ENCODE measurements around the gene VAMP4. TPM values are rescaled to one million over a fixed set of nuclear protein-coding genes. Genes with fewer than 3 reads are reported as not detected.
"Not testable (repeated sequence)": the region's sequence is repeated elsewhere in the genome, so short reads cannot be mapped to it uniquely, and the experiment has no call there.

The VAMP4 gene
- total and polyA plus RNA-seq, 7 donors: 5.7 to 16.9 (median 13.0) TPM

- Histone ChIP-seq H3K36me3 (no peaks in the 10 kb centered on the region), H3K4me3 (no peak overlapping the region), H3K9me3 (no peaks in the 10 kb centered on the region), H3K27ac (peak overlapping the region in 3 of 4 donors; percentile 45 to 85 (median 64)), H3K27me3 (no peaks in the 10 kb centered on the region), H3K4me1 (peaks cover 0 to 44% (median 31%) of the 10 kb centered on the region in 4 donors)
- no peak for DNase-seq
- TF ChIP-seq POLR2A (IDR thresholded peaks at IDR 0.05) (no peak), CTCF (IDR thresholded peaks at IDR 0.05) (no peak), EP300 (IDR thresholded peaks at IDR 0.05) (no peak), POLR2AphosphoS5 (IDR thresholded peaks at IDR 0.05) (no peak)
- intact Hi-C loops (cut with DNase I): no loop called here
Measured at GRCh38 chr1:171664976-171665375, 76.9 kb downstream of the VAMP4 start.

DNA sequence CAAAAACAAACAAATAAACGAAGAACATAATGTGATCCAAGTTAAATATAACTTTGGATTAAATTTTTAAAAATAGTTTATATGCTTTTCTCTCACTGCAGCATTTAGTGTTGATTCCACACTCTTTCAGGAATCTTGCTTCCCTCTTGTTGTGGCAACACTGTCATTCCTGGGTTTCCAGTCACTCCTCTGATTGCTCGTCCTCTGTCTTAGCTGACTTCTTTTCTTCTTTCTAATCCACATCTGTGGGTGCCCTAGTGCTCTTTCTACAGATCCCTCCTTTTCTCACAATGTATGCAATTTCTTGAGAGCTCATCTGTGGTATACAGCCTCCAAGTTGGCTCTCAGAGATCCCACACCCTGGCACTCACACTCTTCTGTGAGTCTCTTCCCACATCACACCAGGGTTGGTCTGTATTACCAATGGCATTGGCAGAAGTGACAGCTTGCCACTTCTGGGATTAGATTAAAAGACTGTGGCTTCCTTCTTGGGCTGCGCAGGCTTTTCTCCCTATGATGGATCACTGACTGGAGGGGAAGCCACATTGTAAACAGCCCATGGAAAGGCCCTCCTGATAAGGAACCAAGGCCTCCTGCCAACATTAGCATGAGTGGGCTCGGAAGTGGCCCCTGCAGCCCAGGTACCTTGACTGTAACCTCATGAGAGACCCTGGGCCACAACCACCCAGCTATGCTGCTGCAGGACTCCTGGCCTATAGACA, 77.8 kb downstream of the VAMP4 start:
- no peaks in the 10 kb centered on the region for H3K27me3 ChIP-seq
- TF ChIP-seq POLR2AphosphoS5 (IDR thresholded peaks at IDR 0.05) (no peak), POLR2A (IDR thresholded peaks at IDR 0.05) (no peak), EP300 (IDR thresholded peaks at IDR 0.05) (no peak), CTCF (IDR thresholded peaks at IDR 0.05) (no peak)
- H3K9me3 ChIP-seq: no peaks in the 10 kb centered on the region
- intact Hi-C loops (cut with DNase I): no loop called here
- H3K4me1 ChIP-seq: peaks cover 0 to 44% (median 31%) of the 10 kb centered on the region in 4 donors
- H3K27ac ChIP-seq: peak overlapping the region; percentile 45 to 85 (median 62)
- H3K4me3 ChIP-seq: no peak overlapping the region
- DNase-seq: no peak
- H3K36me3 ChIP-seq: no peaks in the 10 kb centered on the region
- 71 to 80% methylated on average over 4 of the region's 4 CpGs for WGBS, 2 donors

DNA sequence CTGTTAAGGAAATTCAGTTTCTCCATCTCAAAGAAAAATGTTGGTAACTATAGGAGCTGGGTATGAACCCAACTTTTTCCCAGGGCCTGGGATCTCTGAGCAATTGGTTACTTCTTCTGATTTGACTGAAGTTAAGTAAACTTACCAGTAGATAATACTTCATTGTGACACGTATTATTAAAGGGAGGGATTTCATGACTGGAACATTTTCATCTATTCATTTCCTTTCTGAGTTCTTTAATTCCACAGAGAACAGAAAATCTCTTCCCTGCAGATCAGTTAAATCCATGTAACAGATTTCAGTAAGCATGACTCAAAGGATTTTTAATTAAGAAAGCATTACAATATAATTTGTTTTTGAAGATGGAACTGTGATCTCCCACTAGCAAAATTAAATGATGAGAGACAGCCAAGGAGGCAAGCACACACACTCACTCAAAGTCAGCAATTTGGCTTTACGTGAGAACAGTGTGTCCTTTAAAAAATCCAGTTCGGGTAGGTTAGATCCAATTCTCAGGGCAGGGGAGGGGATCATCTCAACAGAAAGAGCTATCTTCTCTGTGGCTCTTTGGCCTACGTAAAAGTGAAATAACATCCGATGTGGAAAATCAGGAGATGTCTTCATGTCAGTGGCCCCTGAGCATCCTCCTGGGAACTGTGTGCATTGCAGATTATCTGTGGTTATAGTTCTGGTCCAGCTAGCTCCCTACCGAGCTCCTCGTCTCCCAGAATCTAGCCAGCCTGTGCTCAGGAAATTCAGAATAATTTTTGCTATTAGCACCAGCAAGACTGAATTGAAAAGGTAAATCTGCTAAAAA, 78.6 kb downstream of the VAMP4 start:
- H3K4me1 ChIP-seq: peaks cover 0 to 44% (median 31%) of the 10 kb centered on the region in 4 donors
- peak overlapping the region; percentile 45 to 85 (median 62) for H3K27ac ChIP-seq
- TF ChIP-seq EP300 (IDR thresholded peaks at IDR 0.05) (no peak), POLR2AphosphoS5 (IDR thresholded peaks at IDR 0.05) (peak in 1 of 4 donors; percentile 46)
- H3K9me3 ChIP-seq: no peaks in the 10 kb centered on the region
- H3K4me3 ChIP-seq: no peak overlapping the region
- H3K27me3 ChIP-seq: no peaks in the 10 kb centered on the region
- intact Hi-C loops (cut with DNase I): no loop called here
- WGBS, 2 donors: 84 to 88% methylated on average over 7 of the region's 7 CpGs
- H3K36me3 ChIP-seq: no peaks in the 10 kb centered on the region
- DNase-seq: no peak

- Histone ChIP-seq H3K9me3 (no peaks in the 10 kb centered on the region), H3K4me1 (peaks cover 0 to 31% (median 23%) of the 10 kb centered on the region in 4 donors), H3K27ac (no peak overlapping the region), H3K4me3 (no peak overlapping the region), H3K36me3 (no peaks in the 10 kb centered on the region), H3K27me3 (no peaks in the 10 kb centered on the region)
- no peak for DNase-seq
- TF ChIP-seq CTCF (IDR thresholded peaks at IDR 0.05) (no peak), POLR2AphosphoS5 (IDR thresholded peaks at IDR 0.05) (no peak), EP300 (IDR thresholded peaks at IDR 0.05) (no peak), POLR2A (IDR thresholded peaks at IDR 0.05) (no peak)
- intact Hi-C loops (cut with DNase I): no loop called here
- 74 to 86% methylated on average over 5 of the region's 5 CpGs for WGBS, 2 donors
Measured at GRCh38 chr1:171661076-171661650, 80.7 kb downstream of the VAMP4 start.

GRCh38 chr1:171656206-171656605, 85.7 kb downstream of the VAMP4 start:
- H3K36me3 ChIP-seq; DNase-seq; H3K9me3 ChIP-seq; intact Hi-C loops (cut with DNase I); H3K27me3 ChIP-seq; H3K4me3 ChIP-seq: not testable (repeated sequence)
- WGBS, 2 donors: 60 to 87% methylated on average over 9 of the region's 9 CpGs
- Histone ChIP-seq H3K27ac (peak overlapping the region; percentile 70 to 88 (median 76)), H3K4me1 (peaks cover 0 to 41% (median 40%) of the 10 kb centered on the region in 4 donors)
